HepG2 (cell line): ENCODE results near the gene NCS1. TPM values are rescaled to one million over a fixed set of nuclear protein-coding genes. Genes with fewer than 3 reads are reported as not detected.

ENCODE experiments used
- ATAC-seq: fragments of 200-7000 bp; cut with Tn5 transposase; 3 replicates; pipeline ENCODE4 v1.9.1; 2020; ENCODE audit warnings: mild to moderate bottlenecking, moderate library complexity
- BruUV-seq: library from RNA; stranded (reverse); fragments of 400-500 nt; replicated peaks from 2 replicates; lab custom pipeline; 2021; lab: Mats Ljungman, UMichigan
- CTCF ChIA-PET: fragments of 300-600 bp; formaldehyde crosslinking; extraction: SDS; loops from one replicate; lab custom pipeline; 2021; ENCODE audit warnings: low total read pairs, inconsistent platforms, low intra/inter-chr PET ratio; lab: Yijun Ruan, JAX
- POLR2A ChIA-PET: fragments of 350-600 bp; sonication (Branson Sonifier 250); formaldehyde crosslinking; loops from one replicate; lab custom pipeline; 2020; ENCODE audit warnings: antibody characterized with exemption, inconsistent platforms; lab: Yijun Ruan, JAX
- DNase-seq: peaks from one replicate; pipeline ENCODE4 v3.0.0-alpha.2; 2015; ENCODE audit warnings: low spot score
- FAIRE-seq: peaks from 3 replicates; lab custom pipeline; 2011; peaks lifted over from hg19 to GRCh38; lab: Jason Lieb, UNC
- H2AFZ ChIP-seq: one replicate; pipeline ENCODE4 v1.6.1; 2011; ENCODE audit warnings: low read length, inconsistent platforms
- H3K27ac ChIP-seq: fragments of 300-600 bp; 3 replicates; pipeline ENCODE4 v1.8.0; 2011; ENCODE audit warnings: mixed run types, mild to moderate bottlenecking, mixed read lengths, low read length, inconsistent platforms; ENCODE audit not compliant: insufficient read depth; ENCODE audit errors: extremely low read length
- H3K27me3 ChIP-seq, 2 experiments: fragments of 200-600 bp in 1 of 2; 2 replicates in 1 of 2; 3 replicates in 1 of 2; pipeline versions ENCODE4 v1.6.0 to v1.8.0; 2011; ENCODE audit warnings: low read length in 2 of 2, mild to moderate bottlenecking in 2 of 2, moderate library complexity in 2 of 2, inconsistent platforms in 1 of 2; ENCODE audit not compliant: insufficient read depth in 2 of 2, control insufficient read depth in 1 of 2
- H3K36me3 ChIP-seq, 2 experiments: fragments of 200-600 bp in 1 of 2; replicated peaks in 1 of 2; 2 replicates in 1 of 2; 3 replicates in 1 of 2; pipeline versions ENCODE4 v1.5.1 to v1.8.0; 2011; ENCODE audit warnings: low read length in 2 of 2, inconsistent platforms in 1 of 2; ENCODE audit not compliant: insufficient read depth in 2 of 2, control insufficient read depth in 1 of 2
- H3K4me1 ChIP-seq: 2 replicates; pipeline ENCODE4 v1.5.1; 2012; ENCODE audit warnings: low read length, inconsistent platforms; ENCODE audit not compliant: insufficient read depth
- H3K4me2 ChIP-seq: 2 replicates; pipeline ENCODE4 v1.6.0; 2011; ENCODE audit warnings: low read depth, low read length, inconsistent platforms
- H3K4me3 ChIP-seq, 3 experiments: fragments of 200-600 bp in 1 of 3; sonication (generic), shearing (Covaris generic) in 1 of 3; replicated peaks in 1 of 3; 2 replicates each; pipeline ENCODE4 v1.5.1; 2011 to 2016; ENCODE audit warnings: low read length in 3 of 3, inconsistent platforms in 2 of 3, low read depth in 2 of 3, mild to moderate bottlenecking in 2 of 3, control low read depth in 1 of 3, mixed read lengths in 1 of 3; ENCODE audit not compliant: insufficient read depth in 1 of 3
- H3K79me2 ChIP-seq: one replicate; pipeline ENCODE4 v1.6.1; 2011; ENCODE audit warnings: low read length, inconsistent platforms; ENCODE audit not compliant: insufficient read depth
- H3K9ac ChIP-seq: 2 replicates; pipeline ENCODE4 v1.6.0; 2011; ENCODE audit warnings: mild to moderate bottlenecking, low read depth, low read length, inconsistent platforms; ENCODE audit not compliant: insufficient read depth
- H3K9me3 ChIP-seq: 2 replicates; pipeline ENCODE4 v1.5.1; 2012; ENCODE audit warnings: mild to moderate bottlenecking, low read length
- H4K20me1 ChIP-seq: 2 replicates; pipeline ENCODE4 v1.6.0; 2011; ENCODE audit warnings: inconsistent platforms, mild to moderate bottlenecking, low read length, moderate library complexity; ENCODE audit not compliant: insufficient read depth
- AGO2 ChIP-seq: fragments of 200-400 bp; formaldehyde crosslinking; optimal IDR thresholded peaks from 2 replicates; pipeline ENCODE3; 2017; ENCODE audit warnings: mild to moderate bottlenecking, low read depth, low read length, moderate library complexity
- CCDC6 ChIP-seq: sonication (generic); formaldehyde crosslinking; IDR thresholded peaks from 2 replicates; pipeline ENCODE4 v1.8.1; 2022; ENCODE audit warnings: mild to moderate bottlenecking, missing genetic modification reagents, moderate library complexity
- CENPT ChIP-seq: sonication (generic); formaldehyde crosslinking; IDR thresholded peaks from 2 replicates; pipeline ENCODE4 v1.8.0; 2022; ENCODE audit warnings: low read depth, mild to moderate bottlenecking, moderate library complexity, missing genetic modification reagents
- CSRNP2 ChIP-seq: sonication (generic); formaldehyde crosslinking; conservative IDR thresholded peaks from 2 replicates; pipeline ENCODE4 v1.8.0; 2022; ENCODE audit warnings: low read depth, missing genetic modification reagents
- FOXA3 ChIP-seq: IDR thresholded peaks from 2 replicates; pipeline ENCODE4 v1.6.1; 2016; ENCODE audit warnings: missing genetic modification reagents, missing compliant biosample characterization
- HOMEZ ChIP-seq: IDR thresholded peaks from 2 replicates; pipeline ENCODE4 v1.6.1; 2016; ENCODE audit warnings: low read depth
- KDM1A ChIP-seq: IDR thresholded peaks from 2 replicates; pipeline ENCODE4 v1.6.1; 2016; ENCODE audit warnings: missing compliant biosample characterization
- KDM5A ChIP-seq: fragments of 200-600 bp; sonication (generic); IDR thresholded peaks from 2 replicates; pipeline ENCODE4 v1.7.0; 2018; ENCODE audit warnings: antibody characterized with exemption, mild to moderate bottlenecking, low read length, borderline replicate concordance
- PCBP1 ChIP-seq: fragments of 200-400 bp; formaldehyde crosslinking; IDR thresholded peaks from 2 replicates; pipeline ENCODE4 v1.6.1; 2017; ENCODE audit warnings: mild to moderate bottlenecking, low read depth, low read length, borderline replicate concordance
- SNAI1 ChIP-seq: sonication (generic); formaldehyde crosslinking; IDR thresholded peaks from 2 replicates; pipeline ENCODE4 v1.5.0; 2020; ENCODE audit warnings: mild to moderate bottlenecking, missing genetic modification reagents, borderline replicate concordance
- SP4 ChIP-seq: sonication (generic); formaldehyde crosslinking; IDR thresholded peaks from 2 replicates; pipeline ENCODE4 v1.8.1; 2023; ENCODE audit warnings: mild to moderate bottlenecking, missing genetic modification reagents
- SRF ChIP-seq: IDR thresholded peaks from 2 replicates; pipeline ENCODE4 v1.6.1; 2011; ENCODE audit warnings: mild to moderate bottlenecking, low read depth, low read length, moderate library complexity
- TRIM24 ChIP-seq: sonication (generic); formaldehyde crosslinking; IDR thresholded peaks from 2 replicates; pipeline ENCODE4 v1.8.0; 2022; ENCODE audit warnings: mild to moderate bottlenecking, missing genetic modification reagents
- ZFP41 ChIP-seq: sonication (generic); formaldehyde crosslinking; IDR thresholded peaks from 2 replicates; pipeline ENCODE4 v1.4.0; 2020; ENCODE audit warnings: mild to moderate bottlenecking, missing genetic modification reagents, borderline replicate concordance
- ZGPAT ChIP-seq: IDR thresholded peaks from 2 replicates; pipeline ENCODE4 v1.6.1; 2016; ENCODE audit warnings: mild to moderate bottlenecking
- ZNF280B ChIP-seq: sonication (generic); formaldehyde crosslinking; IDR thresholded peaks from 2 replicates; pipeline ENCODE4 v1.5.0; 2020; ENCODE audit warnings: missing genetic modification reagents, mild to moderate bottlenecking, borderline replicate concordance
- ZNF672 ChIP-seq: sonication (generic); formaldehyde crosslinking; IDR thresholded peaks from 2 replicates; pipeline ENCODE4 v1.8.1; 2022; ENCODE audit warnings: missing genetic modification reagents
- WGBS: methylation state at CpG from one replicate; pipeline ENCODE4 v1.1.6; 2017; ENCODE audit warnings: low lambda C conversion rate; 5-methylcytosine and 5-hydroxymethylcytosine counted together
- in situ Hi-C: cut with HindIII; loops from 2 replicates; pipeline ENCODE4 v1.10.0; 2017; ENCODE audit warnings: low pct_unique_long_range_greater_than_20kb; ENCODE audit not compliant: extremely low pct_ligation_motif_present
- intact Hi-C: fragments of 100-400 bp; cut with micrococcal nuclease; formaldehyde crosslinking; loops from one replicate; pipeline ENCODE4 v1.10.0; 2022; ENCODE audit not compliant: unreplicated experiment
- polyA plus RNA-seq, 8 experiments: library from polyadenylated mRNA; depleted of rRNA in 3 of 8; stranded (reverse) in 7 of 8; unstranded in 1 of 8; fragments of >200 nt; fragmentation: Illumina TruSeq in 4 of 8; extraction: Trizol in 4 of 8; gene quantifications; 2 replicates each; pipeline versions ENCODE4 v1.2.1 to v1.2.3, GENCODE V29; 2011 to 2016; ENCODE audit warnings: low read depth in 4 of 8, missing spikeins in 1 of 8, mixed read lengths in 1 of 8; ENCODE audit not compliant: insufficient read depth in 1 of 8
- total RNA-seq, 5 experiments: library from RNA; depleted of rRNA; stranded (reverse); fragments of >200 nt; fragmentation: Illumina TruSeq; extraction: Trizol; gene quantifications; 2 replicates each; pipeline ENCODE4 v1.2.3, GENCODE V29; 2016; ENCODE audit warnings: low read depth in 1 of 5

The NCS1 gene
- total and polyA plus RNA-seq, 2 of the 13 experiments (the other 11 are each of a cell fraction or from before 2014, with no cell fraction given): 4.7 to 6.1 TPM

- FAIRE-seq (no peak), ATAC-seq (no peak)
Measured at GRCh38 chr9:130207241-130207992, 35.2 kb downstream of the NCS1 start.

More at GRCh38 chr9:130207241-130207992, 35.2 kb downstream of the NCS1 start:
- no peak overlapping the region for H3K27ac ChIP-seq
- no peak for DNase-seq
- no peak overlapping the region for H3K4me3 ChIP-seq
- no peak overlapping the region for H2AFZ ChIP-seq
- peaks cover 3% of the 10 kb centered on the region; the same call in 1 of the 2 replicates for H3K4me1 ChIP-seq
- TF ChIP-seq SNAI1: no peak
- no peak for TF ChIP-seq ZNF672 (CRISPR knock-in tag)
- no peak for TF ChIP-seq ZNF280B (CRISPR knock-in tag)
- TF ChIP-seq KDM5A: no peak
- TF ChIP-seq SP4 (CRISPR knock-in tag): no peak
- no peak for TF ChIP-seq TRIM24
- TF ChIP-seq AGO2: no peak
- no peak for TF ChIP-seq SRF
- TF ChIP-seq FOXA3 (CRISPR knock-in tag): no peak
- no peak for TF ChIP-seq PCBP1
- TF ChIP-seq ZGPAT (CRISPR knock-in tag): no peak
- TF ChIP-seq CENPT (CRISPR knock-in tag): no peak
- no peak for TF ChIP-seq CCDC6
- no peak for TF ChIP-seq KDM1A (CRISPR knock-in tag)
- no peak for TF ChIP-seq CSRNP2 (CRISPR knock-in tag)
- no peak for TF ChIP-seq HOMEZ (CRISPR knock-in tag)
- no peak for TF ChIP-seq ZFP41 (CRISPR knock-in tag)
- TF ChIP-seq, all 625 proteins: peak for 0
- H3K27me3 ChIP-seq: no peaks in the 10 kb centered on the region
- intact Hi-C loops (no loop called here), in situ Hi-C loops (no loop called here)
- BruUV-seq: no TSS peak
- no peak overlapping the region for H3K9ac ChIP-seq
- POLR2A ChIA-PET: no interaction called here
- no peaks in the 10 kb centered on the region for H3K79me2 ChIP-seq
- no peaks in the 10 kb centered on the region for H3K9me3 ChIP-seq
- no peak overlapping the region for H3K4me2 ChIP-seq
- no peaks in the 10 kb centered on the region for H4K20me1 ChIP-seq
- no peaks in the 10 kb centered on the region for H3K36me3 ChIP-seq
- 72% methylated on average over 8 of the region's 17 CpGs for WGBS
- CTCF ChIA-PET: no interaction called here
